Measurements from ENCODE around the gene SRGAP3. TPM values are rescaled to one million over a fixed set of nuclear protein-coding genes. Genes with fewer than 3 reads are reported as not detected.

Gene SRGAP3
- total RNA-seq, 1 experiment from 2014 or later = 17.9 TPM

DNA sequence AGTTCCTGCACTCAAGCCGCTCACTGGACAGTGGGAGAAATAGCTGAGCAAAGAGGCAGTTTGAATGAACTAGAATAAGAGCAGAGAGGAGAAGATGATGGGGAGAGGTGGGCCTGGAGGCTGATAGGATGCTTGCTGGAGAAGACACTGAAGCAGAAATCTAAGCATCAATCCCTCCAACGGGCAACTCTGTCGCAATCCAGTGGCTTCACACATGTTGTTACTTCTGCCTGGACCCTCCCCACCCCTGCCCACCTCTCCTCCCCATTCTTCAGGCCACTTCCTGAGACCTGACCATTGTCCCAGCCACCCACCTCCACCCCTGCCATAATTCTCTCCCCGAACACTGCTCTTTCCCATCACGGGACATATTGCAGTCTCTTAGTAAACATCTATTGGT, 76.0 kb downstream of the SRGAP3 start (continued):
- TF ChIP-seq ZNF425 (CRISPR knock-in tag; conservative IDR thresholded peaks at IDR 0.05) = no peak

DNA sequence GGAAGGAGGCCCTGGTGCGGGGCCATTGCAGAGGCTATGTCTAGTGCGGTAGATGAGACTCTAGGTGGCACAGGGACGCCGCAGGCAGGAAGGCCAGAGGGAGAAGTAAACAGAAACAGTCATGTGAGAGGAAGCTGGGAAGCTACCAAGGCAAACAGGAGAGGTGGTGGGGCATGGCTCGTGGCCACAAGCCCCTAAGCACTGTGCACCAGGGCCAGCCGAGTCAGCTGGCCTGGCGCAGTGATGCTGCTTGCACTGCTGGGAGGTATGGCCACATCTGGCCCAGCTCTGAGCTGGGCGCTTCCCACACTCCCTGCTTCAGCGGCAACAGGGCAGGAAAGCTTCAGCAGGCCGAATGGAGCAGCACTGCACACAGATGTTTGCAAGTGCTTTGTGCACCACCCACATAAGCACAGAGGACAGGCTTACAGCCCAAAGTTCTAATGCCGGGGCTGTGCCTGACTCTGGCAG, 76.6 kb downstream of the SRGAP3 start:
- no peaks in the 10 kb centered on the region for H3K36me3 Mint-ChIP-seq
- POLR2A ChIA-PET = no interaction called here
- peaks cover 7% of the 10 kb centered on the region for H3K4me1 Mint-ChIP-seq
- no peak for TF ChIP-seq NFYB (CRISPR knock-in tag; conservative IDR thresholded peaks at IDR 0.05; ENCODE audit: low read depth)
- no peak for TF ChIP-seq SMAD3 (CRISPR knock-in tag; IDR thresholded peaks at IDR 0.05; ENCODE audit: borderline replicate concordance)
- no peak for TF ChIP-seq HMGA2 (CRISPR knock-in tag; IDR thresholded peaks at IDR 0.05)
- TF ChIP-seq MYBL2 (CRISPR knock-in tag; IDR thresholded peaks at IDR 0.05) = no peak
- ATAC-seq (no peak), DNase-seq (ENCODE audit: low spot score) (no peak)
- no peaks in the 10 kb centered on the region for H3K27me3 Mint-ChIP-seq (ENCODE audit: low read depth)
- CTCF ChIA-PET = interaction anchor here (1.5 kb wide), 1 partner anchor 77 kb away, joined by 4 read pairs; the partner anchor contains the start of gene SRGAP3
- H3K27ac Mint-ChIP-seq = peak overlapping the region; percentile 18; the same call in 1 of the 2 replicates
- peaks cover 8% of the 10 kb centered on the region for H3K9me3 Mint-ChIP-seq
- no peak overlapping the region for H3K4me3 Mint-ChIP-seq

GRCh38 chr3:9170851-9171160, 78.6 kb downstream of the SRGAP3 start:
- TF ChIP-seq GTF2I (CRISPR knock-in tag; conservative IDR thresholded peaks at IDR 0.05) (no peak), SMAD4 (CRISPR knock-in tag; IDR thresholded peaks at IDR 0.05) (no peak), ESRRA (CRISPR knock-in tag; IDR thresholded peaks at IDR 0.05; ENCODE audit: borderline replicate concordance) (no peak), NR1H2 (CRISPR knock-in tag; IDR thresholded peaks at IDR 0.05) (no peak), KAT7 (CRISPR knock-in tag; IDR thresholded peaks at IDR 0.05; ENCODE audit: borderline replicate concordance) (no peak), CREM (CRISPR knock-in tag; IDR thresholded peaks at IDR 0.05) (no peak), NFATC4 (CRISPR knock-in tag; IDR thresholded peaks at IDR 0.05) (no peak)
- TF ChIP-seq, protein P1, sequence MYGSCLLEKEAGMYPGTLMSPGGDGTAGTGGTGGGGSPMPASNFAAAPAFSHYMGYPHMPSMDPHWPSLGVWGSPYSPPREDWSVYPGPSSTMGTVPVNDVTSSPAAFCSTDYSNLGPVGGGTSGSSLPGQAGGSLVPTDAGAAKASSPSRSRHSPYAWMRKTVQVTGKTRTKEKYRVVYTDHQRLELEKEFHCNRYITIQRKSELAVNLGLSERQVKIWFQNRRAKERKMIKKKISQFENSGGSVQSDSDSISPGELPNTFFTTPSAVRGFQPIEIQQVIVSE (CRISPR knock-in tag; IDR thresholded peaks at IDR 0.05; ENCODE audit: borderline replicate concordance) = no peak
- TF ChIP-seq, protein P2, sequence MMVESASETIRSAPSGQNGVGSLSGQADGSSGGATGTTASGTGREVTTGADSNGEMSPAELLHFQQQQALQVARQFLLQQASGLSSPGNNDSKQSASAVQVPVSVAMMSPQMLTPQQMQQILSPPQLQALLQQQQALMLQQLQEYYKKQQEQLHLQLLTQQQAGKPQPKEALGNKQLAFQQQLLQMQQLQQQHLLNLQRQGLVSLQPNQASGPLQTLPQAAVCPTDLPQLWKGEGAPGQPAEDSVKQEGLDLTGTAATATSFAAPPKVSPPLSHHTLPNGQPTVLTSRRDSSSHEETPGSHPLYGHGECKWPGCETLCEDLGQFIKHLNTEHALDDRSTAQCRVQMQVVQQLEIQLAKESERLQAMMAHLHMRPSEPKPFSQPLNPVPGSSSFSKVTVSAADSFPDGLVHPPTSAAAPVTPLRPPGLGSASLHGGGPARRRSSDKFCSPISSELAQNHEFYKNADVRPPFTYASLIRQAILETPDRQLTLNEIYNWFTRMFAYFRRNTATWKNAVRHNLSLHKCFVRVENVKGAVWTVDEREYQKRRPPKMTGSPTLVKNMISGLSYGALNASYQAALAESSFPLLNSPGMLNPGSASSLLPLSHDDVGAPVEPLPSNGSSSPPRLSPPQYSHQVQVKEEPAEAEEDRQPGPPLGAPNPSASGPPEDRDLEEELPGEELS (CRISPR knock-in tag; IDR thresholded peaks at IDR 0.05) = no peak
- TF ChIP-seq, protein P3, sequence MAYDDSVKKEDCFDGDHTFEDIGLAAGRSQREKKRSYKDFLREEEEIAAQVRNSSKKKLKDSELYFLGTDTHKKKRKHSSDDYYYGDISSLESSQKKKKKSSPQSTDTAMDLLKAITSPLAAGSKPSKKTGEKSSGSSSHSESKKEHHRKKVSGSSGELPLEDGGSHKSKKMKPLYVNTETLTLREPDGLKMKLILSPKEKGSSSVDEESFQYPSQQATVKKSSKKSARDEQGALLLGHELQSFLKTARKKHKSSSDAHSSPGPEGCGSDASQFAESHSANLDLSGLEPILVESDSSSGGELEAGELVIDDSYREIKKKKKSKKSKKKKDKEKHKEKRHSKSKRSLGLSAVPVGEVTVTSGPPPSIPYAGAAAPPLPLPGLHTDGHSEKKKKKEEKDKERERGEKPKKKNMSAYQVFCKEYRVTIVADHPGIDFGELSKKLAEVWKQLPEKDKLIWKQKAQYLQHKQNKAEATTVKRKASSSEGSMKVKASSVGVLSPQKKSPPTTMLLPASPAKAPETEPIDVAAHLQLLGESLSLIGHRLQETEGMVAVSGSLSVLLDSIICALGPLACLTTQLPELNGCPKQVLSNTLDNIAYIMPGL (CRISPR knock-in tag; IDR thresholded peaks at IDR 0.05) = no peak
- TF ChIP-seq, protein P4, sequence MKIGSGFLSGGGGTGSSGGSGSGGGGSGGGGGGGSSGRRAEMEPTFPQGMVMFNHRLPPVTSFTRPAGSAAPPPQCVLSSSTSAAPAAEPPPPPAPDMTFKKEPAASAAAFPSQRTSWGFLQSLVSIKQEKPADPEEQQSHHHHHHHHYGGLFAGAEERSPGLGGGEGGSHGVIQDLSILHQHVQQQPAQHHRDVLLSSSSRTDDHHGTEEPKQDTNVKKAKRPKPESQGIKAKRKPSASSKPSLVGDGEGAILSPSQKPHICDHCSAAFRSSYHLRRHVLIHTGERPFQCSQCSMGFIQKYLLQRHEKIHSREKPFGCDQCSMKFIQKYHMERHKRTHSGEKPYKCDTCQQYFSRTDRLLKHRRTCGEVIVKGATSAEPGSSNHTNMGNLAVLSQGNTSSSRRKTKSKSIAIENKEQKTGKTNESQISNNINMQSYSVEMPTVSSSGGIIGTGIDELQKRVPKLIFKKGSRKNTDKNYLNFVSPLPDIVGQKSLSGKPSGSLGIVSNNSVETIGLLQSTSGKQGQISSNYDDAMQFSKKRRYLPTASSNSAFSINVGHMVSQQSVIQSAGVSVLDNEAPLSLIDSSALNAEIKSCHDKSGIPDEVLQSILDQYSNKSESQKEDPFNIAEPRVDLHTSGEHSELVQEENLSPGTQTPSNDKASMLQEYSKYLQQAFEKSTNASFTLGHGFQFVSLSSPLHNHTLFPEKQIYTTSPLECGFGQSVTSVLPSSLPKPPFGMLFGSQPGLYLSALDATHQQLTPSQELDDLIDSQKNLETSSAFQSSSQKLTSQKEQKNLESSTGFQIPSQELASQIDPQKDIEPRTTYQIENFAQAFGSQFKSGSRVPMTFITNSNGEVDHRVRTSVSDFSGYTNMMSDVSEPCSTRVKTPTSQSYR (CRISPR knock-in tag; IDR thresholded peaks at IDR 0.05) = no peak
- TF ChIP-seq, protein P5, sequence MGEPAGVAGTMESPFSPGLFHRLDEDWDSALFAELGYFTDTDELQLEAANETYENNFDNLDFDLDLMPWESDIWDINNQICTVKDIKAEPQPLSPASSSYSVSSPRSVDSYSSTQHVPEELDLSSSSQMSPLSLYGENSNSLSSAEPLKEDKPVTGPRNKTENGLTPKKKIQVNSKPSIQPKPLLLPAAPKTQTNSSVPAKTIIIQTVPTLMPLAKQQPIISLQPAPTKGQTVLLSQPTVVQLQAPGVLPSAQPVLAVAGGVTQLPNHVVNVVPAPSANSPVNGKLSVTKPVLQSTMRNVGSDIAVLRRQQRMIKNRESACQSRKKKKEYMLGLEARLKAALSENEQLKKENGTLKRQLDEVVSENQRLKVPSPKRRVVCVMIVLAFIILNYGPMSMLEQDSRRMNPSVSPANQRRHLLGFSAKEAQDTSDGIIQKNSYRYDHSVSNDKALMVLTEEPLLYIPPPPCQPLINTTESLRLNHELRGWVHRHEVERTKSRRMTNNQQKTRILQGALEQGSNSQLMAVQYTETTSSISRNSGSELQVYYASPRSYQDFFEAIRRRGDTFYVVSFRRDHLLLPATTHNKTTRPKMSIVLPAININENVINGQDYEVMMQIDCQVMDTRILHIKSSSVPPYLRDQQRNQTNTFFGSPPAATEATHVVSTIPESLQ (CRISPR knock-in tag; IDR thresholded peaks at IDR 0.05) = no peak
- no peak overlapping the region for H3K27ac Mint-ChIP-seq
- H3K27me3 Mint-ChIP-seq (ENCODE audit: low read depth) = no peaks in the 10 kb centered on the region
- ChIA-PET CTCF (no interaction called here), POLR2A (no interaction called here)
- no peak for ATAC-seq
- H3K9me3 Mint-ChIP-seq = no peaks in the 10 kb centered on the region
- no peaks in the 10 kb centered on the region; the same call in 1 of the 2 replicates for H3K4me1 Mint-ChIP-seq
- no peaks in the 10 kb centered on the region for H3K36me3 Mint-ChIP-seq
- no peak overlapping the region for H3K4me3 Mint-ChIP-seq
- no peak for DNase-seq (ENCODE audit: low spot score)

Data from WTC11 (cell line).